Measurements from ENCODE around the gene PPP6C.
"Not testable (repeated sequence)": the region's sequence is repeated elsewhere in the genome, so short reads cannot be mapped to it uniquely, and the experiment has no call there.

Gene PPP6C

DNA sequence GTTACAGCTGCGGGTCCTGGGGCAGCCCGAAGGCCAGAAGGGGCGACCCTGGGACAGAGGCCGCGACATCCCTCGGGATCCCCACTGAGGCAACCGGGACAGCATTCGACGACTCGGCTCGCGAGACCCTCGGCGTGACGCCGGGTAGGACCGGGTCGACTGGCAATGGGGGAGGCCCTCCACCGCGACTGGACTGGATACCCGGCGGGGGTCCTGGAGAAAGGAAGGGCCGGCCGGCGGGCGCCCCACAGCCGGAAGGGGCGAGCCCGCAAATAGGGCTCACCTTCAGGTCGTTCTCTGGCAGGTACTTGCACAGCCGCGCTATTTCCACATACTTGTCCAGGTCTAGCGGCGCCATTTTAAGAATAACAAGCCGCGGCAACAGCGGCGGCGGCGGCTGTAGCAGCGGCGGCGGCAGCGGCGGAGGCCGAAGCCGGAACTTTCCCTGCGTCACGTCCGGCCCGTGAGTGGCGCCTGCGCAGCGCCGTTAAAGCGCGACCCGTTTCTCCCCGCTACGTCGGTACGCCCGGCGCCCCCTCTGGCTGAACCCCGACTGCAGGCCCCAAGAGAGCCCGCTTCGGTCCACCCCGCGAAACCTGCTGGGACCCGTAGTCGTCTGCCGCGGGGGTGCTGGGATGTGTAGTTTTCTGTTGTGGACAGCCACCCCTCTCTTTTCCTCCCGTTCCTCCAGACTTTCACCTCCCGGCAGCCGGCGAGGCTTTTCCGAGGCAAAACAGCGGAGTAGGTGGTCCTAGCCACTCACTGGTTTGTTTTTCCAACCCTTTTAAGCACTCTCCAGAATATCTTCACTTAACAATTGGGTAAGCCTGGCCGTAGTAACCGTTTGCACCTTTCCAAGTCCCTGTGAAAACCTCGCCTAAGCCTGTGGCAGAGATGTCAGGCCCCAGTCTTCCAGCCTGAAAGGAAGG lies at the start of gene PPP6C:
Gene PPP6C (minus strand): TSS at position 443 of the 929 bp plus-strand sequence. CDS start 85 bp downstream, at position 358.
- peak in 1 of 2 experiments; percentile 81 for DNase-seq

DNA sequence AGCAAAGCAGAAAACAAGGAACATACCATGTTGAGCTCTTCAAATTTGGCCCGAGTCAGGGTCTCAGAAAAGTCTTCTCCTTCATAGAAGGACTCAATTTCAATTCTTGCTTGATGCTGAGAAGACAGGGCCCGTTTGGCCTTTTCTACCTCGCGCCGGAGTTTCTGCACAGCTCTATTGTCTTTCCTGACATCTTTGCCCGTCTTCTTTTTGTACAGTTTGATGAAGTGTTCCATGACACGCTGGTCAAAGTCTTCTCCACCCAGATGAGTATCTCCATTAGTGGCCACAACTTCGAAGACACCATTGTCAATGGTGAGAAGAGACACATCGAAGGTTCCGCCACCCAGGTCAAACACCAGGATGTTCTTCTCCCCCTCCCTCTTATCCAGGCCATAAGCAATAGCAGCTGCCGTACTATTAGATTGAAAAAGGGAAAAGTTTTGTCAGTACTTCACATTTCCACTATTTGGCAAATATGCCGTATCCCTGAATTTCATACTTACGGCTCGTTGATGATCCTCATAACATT lies 49.4 kb upstream of the PPP6C start:
- no peak for DNase-seq

DNA sequence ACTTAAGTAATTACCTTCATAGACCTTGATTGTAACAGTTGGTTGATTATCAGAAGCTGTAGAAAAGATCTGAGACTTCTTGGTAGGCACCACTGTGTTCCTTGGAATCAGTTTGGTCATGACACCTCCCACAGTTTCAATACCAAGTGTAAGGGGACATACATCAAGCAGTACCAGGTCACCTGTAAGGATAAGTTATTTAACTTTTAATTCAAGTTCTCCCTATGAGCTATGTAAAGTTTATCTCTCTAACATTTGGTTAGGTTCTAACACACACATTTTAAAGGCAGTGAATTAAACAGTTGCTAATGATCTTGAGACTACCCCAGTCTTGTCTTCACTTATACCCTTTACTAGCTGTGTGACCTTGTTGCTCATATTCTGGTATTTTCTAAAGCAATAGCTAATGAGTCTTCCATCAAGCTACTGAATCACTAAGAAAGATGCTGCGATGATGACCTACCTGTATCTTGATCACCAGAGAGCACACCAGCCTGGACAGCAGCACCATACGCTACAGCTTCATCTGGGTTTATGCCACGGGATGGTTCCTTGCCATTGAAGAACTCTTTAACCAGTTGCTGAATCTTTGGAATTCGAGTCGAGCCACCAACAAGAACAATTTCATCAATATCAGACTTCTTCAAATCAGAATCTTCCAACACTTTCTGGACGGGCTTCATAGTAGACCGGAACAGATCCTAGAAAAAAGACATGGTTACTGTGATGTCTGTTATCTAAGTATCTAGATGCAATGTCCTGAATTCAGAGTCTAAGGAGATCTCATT lies 48.7 kb upstream of the PPP6C start:
- no peak for DNase-seq

DNA sequence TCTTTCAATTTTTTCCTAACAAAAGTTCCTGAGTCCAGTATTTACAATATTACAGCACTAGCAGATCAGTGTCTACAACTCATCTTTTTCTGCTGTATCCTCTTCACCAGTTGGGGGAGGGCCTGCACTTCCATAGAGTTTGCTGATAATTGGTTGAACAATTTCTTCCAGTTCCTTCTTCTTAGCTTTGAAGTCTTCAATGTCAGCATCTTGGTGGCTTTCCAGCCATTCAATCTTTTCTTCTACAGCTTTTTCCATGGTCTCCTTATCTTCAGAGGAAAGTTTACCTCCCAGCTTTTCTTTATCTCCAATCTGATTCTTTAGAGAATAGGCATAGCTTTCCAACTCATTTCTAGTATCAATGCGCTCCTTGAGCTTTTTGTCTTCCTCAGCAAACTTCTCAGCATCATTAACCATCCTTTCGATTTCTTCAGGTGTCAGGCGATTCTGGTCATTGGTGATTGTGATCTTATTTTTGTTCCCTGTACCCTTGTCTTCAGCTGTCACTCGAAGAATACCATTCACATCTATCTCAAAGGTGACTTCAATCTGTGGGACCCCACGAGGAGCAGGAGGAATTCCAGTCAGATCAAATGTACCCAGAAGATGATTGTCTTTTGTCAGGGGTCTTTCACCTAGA lies 47.0 kb upstream of the PPP6C start:
- DNase-seq: not testable (repeated sequence)

DNA sequence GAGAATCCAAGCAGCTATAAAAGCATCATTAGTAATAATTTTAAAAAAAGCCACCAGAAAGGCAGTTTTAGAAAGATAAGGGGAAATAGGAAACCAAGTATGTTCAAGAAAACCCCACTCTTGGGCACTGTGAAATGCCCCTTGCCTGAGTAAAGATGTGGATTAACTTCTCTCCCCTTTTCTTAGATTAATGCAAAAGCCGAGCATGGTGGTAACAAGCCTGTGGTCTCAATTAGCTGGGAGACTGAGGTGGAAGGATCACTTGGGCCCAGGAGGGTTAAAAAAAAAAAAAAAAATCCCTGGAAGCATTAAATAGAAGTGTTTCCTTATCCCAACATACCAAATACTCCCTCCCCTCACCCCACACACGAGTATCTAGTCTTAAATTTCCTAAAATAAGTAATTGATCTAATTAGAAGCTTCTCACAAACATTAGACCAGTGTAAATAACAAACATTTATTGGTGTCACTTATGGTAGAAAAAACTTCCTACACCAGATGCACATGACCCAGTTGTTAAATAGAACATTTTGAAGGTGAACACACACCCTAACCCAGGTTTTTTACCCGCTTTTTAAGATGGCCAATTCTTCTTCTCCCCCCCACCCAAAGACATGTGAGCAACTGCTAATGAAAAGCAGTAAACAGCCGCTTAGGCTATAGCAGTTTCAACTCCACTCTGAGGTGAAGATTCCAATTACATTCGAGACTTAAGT lies 46.4 kb upstream of the PPP6C start:
- no peak for DNase-seq

DNA sequence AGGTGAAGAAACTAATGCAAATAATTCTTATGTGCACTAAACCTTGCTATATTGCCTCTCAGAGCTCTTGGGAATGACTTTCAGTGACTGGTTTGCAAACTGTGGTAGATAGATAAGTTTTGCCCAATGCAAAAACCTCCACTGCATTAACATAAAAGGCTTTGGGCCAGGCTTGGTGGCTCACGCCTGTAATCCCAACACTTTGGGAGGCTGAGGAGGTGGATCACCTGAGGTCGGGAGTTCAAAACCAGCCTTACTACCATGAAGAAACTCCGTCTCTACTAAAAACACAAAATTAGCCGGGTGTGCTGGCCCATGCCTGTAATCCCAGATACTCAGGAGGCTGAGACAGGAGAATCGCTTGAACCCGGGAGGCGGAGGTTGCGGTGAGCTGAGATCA lies 44.5 kb upstream of the PPP6C start:
- DNase-seq: not testable (repeated sequence)

DNA sequence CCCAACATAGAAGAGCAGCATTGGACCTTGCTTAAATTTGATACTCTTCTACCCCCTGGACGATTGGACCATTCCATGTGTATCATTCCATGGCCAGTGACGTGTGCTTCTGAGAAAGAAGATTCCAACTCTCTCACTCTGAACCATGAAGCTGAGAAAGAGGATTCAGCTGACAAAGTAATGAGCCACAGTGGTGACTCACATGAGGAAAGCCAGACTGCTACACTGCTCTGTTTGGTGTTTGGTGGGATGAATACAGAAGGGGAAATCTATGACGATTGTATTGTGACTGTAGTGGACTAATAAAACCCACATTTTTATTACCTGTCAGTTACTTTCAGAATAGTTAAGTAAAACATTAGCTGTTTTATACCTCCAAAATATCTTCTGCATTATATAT lies 44.1 kb upstream of the PPP6C start:
- no peak for DNase-seq

DNA sequence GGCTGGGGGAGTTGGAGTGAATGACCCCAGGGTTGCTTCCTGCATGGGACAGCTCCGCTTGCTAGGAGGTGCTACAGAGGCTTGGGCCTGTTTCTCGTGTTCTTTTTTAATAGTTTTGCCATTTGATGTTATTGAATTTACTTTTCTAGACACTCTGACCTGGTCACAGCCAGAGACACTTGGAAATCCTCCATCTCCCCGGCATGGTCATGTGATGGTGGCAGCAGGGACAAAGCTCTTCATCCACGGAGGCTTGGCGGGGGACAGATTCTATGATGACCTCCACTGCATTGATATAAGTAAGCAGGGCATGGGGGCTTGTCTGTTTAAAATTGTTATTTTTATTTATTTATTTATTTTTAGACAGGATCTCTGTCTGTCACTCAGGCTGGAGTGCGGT lies 38.2 kb upstream of the PPP6C start:
- no peak for DNase-seq

DNA sequence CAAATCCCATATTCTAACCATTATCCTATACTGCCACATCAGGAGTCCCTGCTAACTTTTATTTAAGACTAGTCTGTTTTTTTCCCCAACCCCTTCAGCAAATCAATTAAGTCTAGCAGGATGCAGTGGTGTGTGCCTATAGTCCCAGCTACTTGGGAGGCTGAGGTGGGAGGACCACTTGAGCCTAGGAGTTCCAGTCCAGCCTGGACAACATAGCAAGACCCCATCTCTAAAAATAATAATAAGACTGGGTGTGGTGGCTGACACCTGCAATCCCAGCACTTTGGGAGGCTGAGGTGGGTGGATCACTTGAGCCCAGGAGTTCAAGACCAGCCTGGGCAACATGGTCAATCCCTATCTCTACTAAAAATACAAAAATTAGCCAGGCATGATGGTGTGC lies 35.3 kb upstream of the PPP6C start:
- DNase-seq: not testable (repeated sequence)

DNA sequence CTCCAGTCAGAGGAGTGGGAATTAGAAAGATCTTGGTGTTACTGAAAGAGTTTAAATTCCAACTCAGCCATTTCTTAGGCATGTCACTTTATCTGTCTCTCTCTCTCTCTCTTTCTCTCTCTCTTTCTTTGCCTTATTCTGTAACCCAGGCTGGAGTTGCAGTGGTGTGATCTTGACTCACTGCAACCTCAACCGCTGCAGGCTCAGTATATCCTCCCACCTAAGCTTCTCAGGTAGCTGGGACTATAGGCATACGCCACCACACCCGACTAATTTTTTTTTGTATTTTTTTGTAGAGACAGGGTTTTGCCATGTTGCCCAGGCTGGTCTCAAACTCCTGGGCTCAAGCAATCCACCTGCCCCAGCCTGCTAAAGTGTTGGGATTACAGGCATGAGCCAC lies 29.0 kb upstream of the PPP6C start:
- no peak for DNase-seq

DNA sequence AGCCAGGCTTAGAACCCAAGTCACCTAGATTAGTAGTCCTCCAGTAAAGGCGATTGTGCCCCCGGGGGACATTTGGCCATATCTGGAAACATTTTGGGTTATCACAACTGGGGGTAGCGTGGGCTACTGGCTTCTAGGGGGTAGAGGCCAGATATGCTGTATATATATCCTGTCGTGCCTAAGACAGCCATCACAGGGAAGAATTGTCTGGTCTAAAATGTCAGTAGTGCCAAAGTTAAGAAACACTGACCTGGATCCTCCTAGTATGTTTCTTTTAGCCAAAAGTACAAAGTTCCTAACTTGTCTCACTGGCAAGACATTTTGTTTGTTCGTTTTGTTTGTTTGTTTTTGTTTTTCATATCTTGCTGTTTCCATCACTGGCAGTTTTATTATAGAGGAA lies 24.6 kb upstream of the PPP6C start:
- no peak for DNase-seq

DNA sequence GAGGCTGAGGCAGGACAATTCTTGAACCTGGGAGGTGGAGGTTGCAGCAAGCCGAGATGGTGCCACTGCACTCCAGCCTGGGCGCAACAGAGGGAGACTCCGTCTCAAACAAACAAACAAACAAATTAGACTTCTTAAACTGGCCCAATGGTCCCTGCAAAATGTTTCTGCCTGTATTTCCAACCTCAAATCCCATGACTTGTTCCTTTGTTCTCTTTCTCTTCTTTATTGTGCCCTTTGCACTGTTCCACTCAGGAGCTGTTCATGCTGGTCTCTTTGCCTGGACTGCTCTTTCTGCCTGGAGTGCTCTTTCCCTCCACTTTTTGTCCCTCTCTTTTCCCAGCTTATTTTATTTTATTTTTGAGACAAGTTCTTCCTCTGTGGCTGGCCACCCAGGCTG lies 14.9 kb upstream of the PPP6C start:
- DNase-seq: no peak

DNA sequence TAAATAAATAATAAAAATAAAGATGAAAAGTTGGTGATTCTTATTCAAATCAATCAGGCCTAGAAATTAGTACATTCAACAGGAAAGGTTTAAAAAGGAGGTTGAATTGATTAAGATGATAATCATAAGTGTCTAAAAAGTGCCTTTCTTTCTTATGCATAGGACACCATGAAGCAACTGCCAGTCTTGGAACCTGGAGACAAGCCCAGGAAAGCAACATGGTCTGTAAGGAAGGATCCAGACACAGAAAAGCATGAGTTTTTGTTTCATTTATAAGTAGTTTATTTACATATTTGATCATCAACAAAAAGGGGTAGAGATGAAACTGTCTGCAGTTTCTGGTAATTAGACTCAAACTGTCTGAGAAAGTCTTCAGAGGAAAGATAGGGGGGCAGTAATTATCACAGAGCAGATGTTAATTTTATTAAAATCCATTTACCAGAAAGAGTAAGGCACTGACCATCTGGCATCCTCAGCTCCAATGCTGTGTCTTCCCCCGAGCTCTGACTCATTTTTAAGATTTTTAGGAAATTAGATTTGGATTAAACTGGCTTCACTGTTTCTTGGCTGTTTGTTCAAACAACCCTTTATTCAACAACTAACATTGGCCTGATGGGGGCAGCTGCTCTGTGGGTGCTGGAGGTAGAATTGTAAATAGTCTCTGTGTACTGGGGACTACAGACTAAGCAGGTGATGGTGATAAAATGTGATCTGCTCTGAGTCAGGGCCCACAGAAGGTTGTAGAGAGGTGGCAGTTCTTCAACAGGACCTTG lies 13.4 kb upstream of the PPP6C start:
- DNase-seq: peak; percentile 29 to 69

DNA sequence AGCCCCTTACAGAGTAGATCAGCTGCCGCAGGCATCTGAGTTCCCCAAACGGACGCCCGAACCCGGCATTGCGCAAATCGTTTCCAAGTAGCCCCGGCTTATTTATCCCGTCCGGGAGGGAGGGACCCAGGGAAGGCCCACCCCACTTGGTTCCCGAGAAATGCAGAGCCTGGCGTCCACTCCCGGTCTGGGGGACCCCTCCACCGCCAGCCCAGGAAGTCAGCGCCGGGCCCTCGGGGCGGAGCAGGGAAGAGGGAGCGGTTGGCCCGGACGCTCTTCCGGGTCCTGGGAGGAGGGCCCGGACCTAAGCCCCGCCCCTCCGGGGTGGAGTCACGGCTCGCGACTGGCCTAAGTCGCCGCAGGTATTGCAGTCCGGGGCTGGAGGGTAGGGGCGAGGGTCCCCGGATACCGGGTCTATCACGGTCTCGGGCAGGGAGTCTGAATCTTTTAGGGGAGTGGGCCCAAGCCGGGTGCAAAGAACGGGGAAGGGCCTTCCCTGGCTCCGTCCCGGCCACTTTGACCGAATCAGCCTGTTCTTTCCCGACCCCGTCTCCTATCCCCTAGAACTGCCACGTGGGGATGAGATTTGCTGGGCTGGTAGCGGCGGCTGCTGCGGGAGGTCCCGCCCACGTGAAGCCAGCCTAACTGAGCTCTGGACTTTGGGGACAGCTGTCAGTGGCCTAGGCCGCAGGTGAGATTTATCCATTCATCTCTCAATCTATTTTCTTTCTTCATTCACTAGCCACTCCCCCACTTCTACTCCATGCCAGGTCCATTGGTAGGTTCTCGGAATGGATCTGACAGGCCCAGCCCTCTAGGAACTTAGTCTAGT lies 10.8 kb upstream of the PPP6C start, which contains the start of gene RABEPK:
Gene RABEPK (plus strand): TSS at position 327 of the 832 bp plus-strand sequence. CDS start 2,472 bp downstream, outside the sequence.
- DNase-seq: peak; percentile 31 to 88

DNA sequence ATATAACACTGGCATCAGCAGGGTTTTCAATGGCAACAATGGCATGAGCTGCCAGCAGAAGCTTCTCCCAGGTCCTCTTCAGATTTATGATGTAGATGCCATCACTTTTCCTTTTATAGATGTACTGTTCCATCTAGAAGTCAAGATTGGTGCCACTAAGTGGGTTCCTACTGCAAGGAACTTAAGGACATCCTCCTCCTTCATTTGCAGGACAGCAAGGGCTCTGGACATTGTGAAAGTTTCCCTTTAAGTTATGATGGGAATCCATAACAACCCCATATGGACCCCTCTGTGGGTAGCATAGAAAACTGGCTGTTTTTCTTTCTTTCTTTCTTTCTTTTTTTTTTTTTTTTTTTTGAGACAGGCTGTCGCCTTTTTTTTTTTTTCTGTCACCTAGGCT lies 6.0 kb upstream of the PPP6C start:
- DNase-seq: not testable (repeated sequence)

DNA sequence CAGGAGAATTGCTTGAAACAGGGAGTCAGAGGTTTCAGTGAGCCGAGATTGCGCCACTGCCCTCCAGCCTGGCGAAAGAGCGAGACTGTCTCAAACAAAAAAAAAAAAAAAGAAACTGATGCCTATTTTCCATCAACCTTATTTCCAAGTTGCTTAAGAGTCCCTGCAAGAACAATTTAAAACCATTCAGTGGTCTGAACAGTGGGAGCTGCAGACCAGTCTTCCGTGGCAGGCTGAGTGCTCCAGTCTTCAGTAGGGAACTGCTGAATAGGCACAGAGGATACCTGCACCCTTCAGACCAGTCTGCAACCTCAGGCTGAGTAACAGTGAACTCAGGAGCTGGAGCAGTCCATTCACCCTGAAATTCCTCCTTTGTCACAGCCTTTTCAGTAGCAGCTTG lies 4.9 kb upstream of the PPP6C start:
- not testable (repeated sequence) for DNase-seq

DNA sequence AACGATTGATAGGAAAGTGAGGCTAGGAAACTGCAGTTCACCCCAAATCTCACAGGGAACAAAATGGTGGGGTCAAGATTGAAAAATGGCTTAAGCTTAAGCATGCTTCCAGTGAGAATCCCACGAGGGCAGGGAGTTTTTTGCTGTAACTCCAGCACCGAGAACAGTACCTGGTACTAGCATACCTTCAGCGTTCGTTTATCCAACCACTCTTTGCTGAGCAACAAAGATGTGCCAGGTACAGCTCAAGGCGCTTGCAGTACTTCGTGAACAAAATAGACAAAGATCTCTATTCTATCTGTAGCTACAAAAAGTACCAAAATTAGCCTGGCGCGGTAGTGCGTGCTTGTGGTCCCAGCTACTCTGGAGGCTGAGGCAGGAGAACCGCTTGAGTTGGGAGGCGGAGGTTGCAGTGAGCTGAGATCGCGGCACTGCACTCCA lies 778 bp upstream of the PPP6C start:
- DNase-seq: no peak

DNA sequence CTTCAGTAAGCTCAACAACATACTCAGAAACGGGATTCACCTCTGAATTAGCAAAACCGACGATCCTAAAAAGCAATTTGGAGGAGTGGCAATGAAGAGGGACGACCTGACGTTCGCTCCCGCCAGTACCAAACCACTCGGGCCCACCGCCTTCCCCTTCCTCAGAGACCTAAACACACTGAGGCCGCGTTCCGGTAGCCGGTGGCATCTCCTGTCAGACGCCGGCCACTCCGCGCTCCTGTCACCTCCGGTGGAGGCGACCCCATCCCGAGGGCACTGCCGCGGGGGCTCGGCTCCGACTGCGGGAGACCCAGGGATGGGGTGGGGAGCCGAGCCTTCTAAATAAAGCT lies 617 bp downstream of the PPP6C start:
- no peak for DNase-seq

DNA sequence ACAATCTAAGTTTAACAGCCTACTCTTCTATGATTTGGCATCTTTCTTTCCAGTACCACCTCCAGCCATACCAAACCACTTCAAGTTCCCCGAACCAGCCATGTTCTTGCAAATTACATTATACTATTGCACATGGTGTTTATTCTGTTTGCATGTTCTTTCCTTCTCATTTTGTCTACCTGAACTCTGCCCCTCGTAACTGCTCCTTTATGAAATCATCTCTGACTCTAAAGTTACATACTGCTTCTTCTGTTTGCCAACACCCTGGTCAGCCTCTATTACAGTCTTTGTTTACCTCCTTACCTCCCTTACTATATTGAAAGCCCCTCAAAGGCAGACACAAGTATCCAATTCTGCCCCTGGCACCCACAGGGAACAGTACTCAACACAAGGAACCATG lies 6.0 kb downstream of the PPP6C start:
- DNase-seq: no peak

DNA sequence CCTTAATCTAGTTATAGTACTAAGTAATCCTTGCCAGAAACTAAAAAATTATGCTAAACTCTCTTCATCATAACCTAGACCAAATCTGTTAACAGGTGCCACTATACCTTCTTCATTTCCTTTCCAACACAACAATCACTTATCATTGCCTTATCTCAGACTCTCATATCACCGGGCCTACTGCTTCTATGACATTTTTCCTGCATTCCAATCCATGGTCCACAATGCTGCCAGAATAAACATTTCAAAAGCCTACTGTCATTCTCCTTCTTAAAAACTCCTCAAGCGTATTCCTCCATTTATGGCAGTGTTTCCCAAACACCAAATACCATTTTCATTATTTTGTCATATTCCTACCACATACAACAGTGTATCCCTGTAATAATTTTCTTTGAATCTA lies 6.5 kb downstream of the PPP6C start:
- no peak for DNase-seq

DNA sequence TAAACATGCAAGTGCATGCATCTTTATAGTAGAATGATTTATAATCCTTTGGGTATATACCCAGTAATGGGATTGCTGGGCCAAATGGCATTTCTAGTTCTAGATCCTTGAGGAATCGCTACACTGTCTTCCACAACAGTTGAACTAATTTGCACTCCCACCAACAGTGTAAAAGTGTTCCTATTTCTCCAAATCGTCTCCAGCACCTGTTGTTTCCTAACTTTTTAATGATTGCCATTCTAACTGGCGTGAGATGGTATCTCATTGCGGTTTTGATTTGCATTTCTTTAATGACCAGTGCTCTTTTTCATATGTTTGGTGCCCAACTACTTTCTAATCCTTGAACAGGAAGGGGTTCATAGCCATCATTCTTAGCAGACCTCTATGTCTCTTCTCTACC lies 7.8 kb downstream of the PPP6C start:
- DNase-seq: not testable (repeated sequence)
